SK-N-SH (cell line): Measurements from ENCODE around the gene SGCE.

Experiments
- CTCF ChIP-seq: fragments of 200-600 bp; sonication (generic); IDR thresholded peaks from 2 replicates; pipeline ENCODE4 v1.6.1; 2017; ENCODE audit warnings: antibody characterized with exemption, mild to moderate bottlenecking, moderate library complexity
- EZH2phosphoT487 ChIP-seq: fragments of 200-600 bp; sonication (generic); IDR thresholded peaks from 2 replicates; pipeline ENCODE4 v1.6.1; 2017; ENCODE audit warnings: low read depth, mixed run types, mild to moderate bottlenecking, antibody characterized with exemption, moderate library complexity, borderline replicate concordance
- FOXM1 ChIP-seq: IDR thresholded peaks from 2 replicates; pipeline ENCODE4 v1.4.0; 2012; ENCODE audit warnings: low read depth, mild to moderate bottlenecking
- GABPA ChIP-seq: IDR thresholded peaks from 2 replicates; pipeline ENCODE4 v1.4.0; 2012; ENCODE audit warnings: low read depth, mild to moderate bottlenecking
- NRF1 ChIP-seq: IDR thresholded peaks from 2 replicates; pipeline ENCODE4 v1.6.1; 2012; ENCODE audit warnings: low read depth, mild to moderate bottlenecking, low read length
- RXRA ChIP-seq: IDR thresholded peaks from 2 replicates; pipeline ENCODE4 v1.4.0; 2012; ENCODE audit warnings: low read depth, mild to moderate bottlenecking, borderline replicate concordance
- SIN3A ChIP-seq: IDR thresholded peaks from 2 replicates; pipeline ENCODE4 v1.6.1; 2012; ENCODE audit warnings: low read depth, mild to moderate bottlenecking, low read length, moderate library complexity, borderline replicate concordance
- SMC3 ChIP-seq: IDR thresholded peaks from 2 replicates; pipeline ENCODE4 v1.6.1; 2012; ENCODE audit warnings: low read depth, low read length, improper control_type of control experiment
- TAF1 ChIP-seq: IDR thresholded peaks from 2 replicates; pipeline ENCODE4 v1.6.1; 2012; ENCODE audit warnings: low read depth, mild to moderate bottlenecking, low read length, moderate library complexity, borderline replicate concordance
- YY1 ChIP-seq: IDR thresholded peaks from 2 replicates; pipeline ENCODE4 v1.4.0; 2012; ENCODE audit warnings: low read depth, mild to moderate bottlenecking
- TF ChIP-seq, protein P1 (sequence below): IDR thresholded peaks from 2 replicates; pipeline ENCODE4 v1.4.0; 2012; ENCODE audit warnings: low read depth
- TF ChIP-seq, protein P2 (sequence below): IDR thresholded peaks from 2 replicates; pipeline ENCODE4 v1.4.0; 2012; ENCODE audit warnings: low read depth, borderline replicate concordance
- TF ChIP-seq, protein P3 (sequence below): IDR thresholded peaks from 2 replicates; pipeline ENCODE4 v1.6.1; 2012; ENCODE audit warnings: mild to moderate bottlenecking, low read depth, low read length, moderate library complexity

DNA sequence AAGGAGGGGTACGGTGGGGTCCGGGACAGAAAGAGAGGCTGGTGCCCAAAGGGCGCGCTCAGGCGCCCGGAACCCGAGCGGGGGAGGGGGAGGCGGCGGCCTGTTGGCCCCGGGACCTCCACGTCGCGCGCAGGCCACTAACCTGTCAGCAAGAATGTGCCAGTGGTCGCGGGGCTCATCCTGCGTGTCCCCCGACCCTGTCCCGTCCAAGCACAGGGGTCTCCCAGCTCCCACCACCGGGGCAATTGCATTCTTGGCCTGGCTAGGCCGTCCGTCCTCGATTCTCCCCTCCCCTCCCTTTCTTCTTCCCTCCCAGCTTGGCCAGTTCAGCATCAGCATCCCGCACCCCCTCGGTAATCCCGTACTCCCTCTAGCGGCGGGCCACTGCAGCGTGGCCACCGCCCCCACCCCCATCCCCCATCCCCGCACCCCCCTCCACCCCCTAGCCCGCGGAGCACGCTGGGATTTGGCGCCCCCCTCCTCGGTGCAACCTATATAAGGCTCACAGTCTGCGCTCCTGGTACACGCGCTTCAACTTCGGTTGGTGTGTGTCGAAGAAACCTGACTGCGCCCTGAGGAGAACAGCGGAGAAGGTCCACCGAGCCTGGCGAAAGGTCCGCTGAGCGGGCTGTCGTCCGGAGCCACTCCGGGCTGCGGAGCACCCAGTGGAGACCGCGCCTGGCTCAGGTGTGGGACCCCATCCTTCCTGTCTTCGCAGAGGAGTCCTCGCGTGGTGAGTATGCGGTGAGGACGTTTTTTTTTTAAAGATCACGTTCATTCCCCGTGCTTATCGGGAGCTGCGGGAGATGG lies at the start of gene SGCE:
- peak; percentile 57 for TF ChIP-seq CTCF
- TF ChIP-seq EZH2phosphoT487 = no peak
- TF ChIP-seq FOXM1 = no peak
- TF ChIP-seq, protein P1, sequence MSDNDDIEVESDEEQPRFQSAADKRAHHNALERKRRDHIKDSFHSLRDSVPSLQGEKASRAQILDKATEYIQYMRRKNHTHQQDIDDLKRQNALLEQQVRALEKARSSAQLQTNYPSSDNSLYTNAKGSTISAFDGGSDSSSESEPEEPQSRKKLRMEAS = peak; percentile 88
- no peak for TF ChIP-seq YY1
- TF ChIP-seq SMC3 = peak; percentile 55
- peak; percentile 58; the same call in 1 of the 2 replicates for TF ChIP-seq SIN3A
- no peak for TF ChIP-seq NRF1
- no peak for TF ChIP-seq GABPA
- TF ChIP-seq, protein P2, sequence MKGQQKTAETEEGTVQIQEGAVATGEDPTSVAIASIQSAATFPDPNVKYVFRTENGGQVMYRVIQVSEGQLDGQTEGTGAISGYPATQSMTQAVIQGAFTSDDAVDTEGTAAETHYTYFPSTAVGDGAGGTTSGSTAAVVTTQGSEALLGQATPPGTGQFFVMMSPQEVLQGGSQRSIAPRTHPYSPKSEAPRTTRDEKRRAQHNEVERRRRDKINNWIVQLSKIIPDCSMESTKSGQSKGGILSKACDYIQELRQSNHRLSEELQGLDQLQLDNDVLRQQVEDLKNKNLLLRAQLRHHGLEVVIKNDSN = no peak
- TF ChIP-seq TAF1 = no peak; the same call in 1 of the 2 replicates
- TF ChIP-seq RXRA = no peak
- TF ChIP-seq, protein P3, sequence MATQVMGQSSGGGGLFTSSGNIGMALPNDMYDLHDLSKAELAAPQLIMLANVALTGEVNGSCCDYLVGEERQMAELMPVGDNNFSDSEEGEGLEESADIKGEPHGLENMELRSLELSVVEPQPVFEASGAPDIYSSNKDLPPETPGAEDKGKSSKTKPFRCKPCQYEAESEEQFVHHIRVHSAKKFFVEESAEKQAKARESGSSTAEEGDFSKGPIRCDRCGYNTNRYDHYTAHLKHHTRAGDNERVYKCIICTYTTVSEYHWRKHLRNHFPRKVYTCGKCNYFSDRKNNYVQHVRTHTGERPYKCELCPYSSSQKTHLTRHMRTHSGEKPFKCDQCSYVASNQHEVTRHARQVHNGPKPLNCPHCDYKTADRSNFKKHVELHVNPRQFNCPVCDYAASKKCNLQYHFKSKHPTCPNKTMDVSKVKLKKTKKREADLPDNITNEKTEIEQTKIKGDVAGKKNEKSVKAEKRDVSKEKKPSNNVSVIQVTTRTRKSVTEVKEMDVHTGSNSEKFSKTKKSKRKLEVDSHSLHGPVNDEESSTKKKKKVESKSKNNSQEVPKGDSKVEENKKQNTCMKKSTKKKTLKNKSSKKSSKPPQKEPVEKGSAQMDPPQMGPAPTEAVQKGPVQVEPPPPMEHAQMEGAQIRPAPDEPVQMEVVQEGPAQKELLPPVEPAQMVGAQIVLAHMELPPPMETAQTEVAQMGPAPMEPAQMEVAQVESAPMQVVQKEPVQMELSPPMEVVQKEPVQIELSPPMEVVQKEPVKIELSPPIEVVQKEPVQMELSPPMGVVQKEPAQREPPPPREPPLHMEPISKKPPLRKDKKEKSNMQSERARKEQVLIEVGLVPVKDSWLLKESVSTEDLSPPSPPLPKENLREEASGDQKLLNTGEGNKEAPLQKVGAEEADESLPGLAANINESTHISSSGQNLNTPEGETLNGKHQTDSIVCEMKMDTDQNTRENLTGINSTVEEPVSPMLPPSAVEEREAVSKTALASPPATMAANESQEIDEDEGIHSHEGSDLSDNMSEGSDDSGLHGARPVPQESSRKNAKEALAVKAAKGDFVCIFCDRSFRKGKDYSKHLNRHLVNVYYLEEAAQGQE = 0 out of 2 replicates have a peak, but pooled peaks have one; percentile 5
